Neural cell (in vitro differentiated cells): Measurements from ENCODE around the gene CUBN. TPM values are rescaled to one million over a fixed set of nuclear protein-coding genes. Genes with fewer than 3 reads are reported as not detected.

ENCODE experiments used
- H2AFZ ChIP-seq: fragments of 200-600, 300-800 bp; sonication (generic), shearing (Covaris generic); 2 replicates; pipeline ENCODE4 v1.6.0; 2014; ENCODE audit warnings: low read depth, mild to moderate bottlenecking, antibody characterized with exemption, low read length, moderate library complexity
- H3F3A ChIP-seq: fragments of 200-600 bp; shearing (Covaris generic); 2 replicates; pipeline ENCODE4 v1.6.1; 2016; ENCODE audit warnings: mild to moderate bottlenecking, moderate library complexity, mixed read lengths, antibody characterized with exemption, low read length; ENCODE audit not compliant: insufficient read depth, poor library complexity, severe bottlenecking
- H3K27ac ChIP-seq: fragments of 200-600, 300-800 bp; sonication (generic), shearing (Covaris generic); 2 replicates; pipeline ENCODE4 v1.5.1; 2014; ENCODE audit warnings: mild to moderate bottlenecking, low read length, moderate library complexity
- H3K27me3 ChIP-seq: fragments of 300-800, 200-600 bp; sonication (generic), shearing (Covaris generic); 2 replicates; pipeline ENCODE4 v1.6.0; 2014; ENCODE audit warnings: mild to moderate bottlenecking, low read depth, low read length, moderate library complexity; ENCODE audit not compliant: insufficient read depth
- H3K36me3 ChIP-seq: fragments of 300-800, 200-600 bp; sonication (generic), shearing (Covaris generic); 2 replicates; pipeline ENCODE4 v1.5.1; 2014; ENCODE audit warnings: mild to moderate bottlenecking, antibody characterized with exemption, low read length, moderate library complexity; ENCODE audit not compliant: insufficient read depth
- H3K4me2 ChIP-seq: fragments of 300-800, 200-600 bp; sonication (generic), shearing (Covaris generic); 2 replicates; pipeline ENCODE4 v1.6.0; 2014; ENCODE audit warnings: mild to moderate bottlenecking, low read length
- H3K4me3 ChIP-seq: fragments of 300-800, 200-600 bp; sonication (generic), shearing (Covaris generic); 2 replicates; pipeline ENCODE4 v1.5.1; 2014; ENCODE audit warnings: mild to moderate bottlenecking, low read length, moderate library complexity
- H3K79me2 ChIP-seq: fragments of 200-600 bp; shearing (Covaris generic); replicated peaks from 2 replicates; pipeline ENCODE4 v1.6.0; 2014; ENCODE audit warnings: mild to moderate bottlenecking, low read length, moderate library complexity; ENCODE audit not compliant: insufficient read depth
- H3K9ac ChIP-seq: fragments of 300-800, 200-600 bp; sonication (generic), shearing (Covaris generic); 2 replicates; pipeline ENCODE4 v1.6.1; 2016; ENCODE audit warnings: mild to moderate bottlenecking, low read length, mixed read lengths
- H3K9me2 ChIP-seq: fragments of 200-600 bp; shearing (Covaris generic); 2 replicates; pipeline ENCODE4 v1.6.1; 2016; ENCODE audit warnings: mild to moderate bottlenecking, low read length, mixed read lengths; ENCODE audit not compliant: insufficient read depth
- H3K9me3 ChIP-seq: fragments of 200-600, 300-800 bp; sonication (generic), shearing (Covaris generic); 2 replicates; pipeline ENCODE4 v1.6.1; 2016; ENCODE audit warnings: mild to moderate bottlenecking, mixed run types, low read length, moderate library complexity, mixed read lengths
- H4K20me1 ChIP-seq: fragments of 200-600 bp; shearing (Covaris generic); 2 replicates; pipeline ENCODE4 v1.6.1; 2016; ENCODE audit warnings: mild to moderate bottlenecking, mixed run types; ENCODE audit not compliant: insufficient read depth
- EP300 ChIP-seq: fragments of 450-650 bp; conservative IDR thresholded peaks from 2 replicates; pipeline ENCODE4 v1.6.1; 2014; ENCODE audit warnings: antibody characterized with exemption, mild to moderate bottlenecking, moderate library complexity; ENCODE audit not compliant: poor library complexity, severe bottlenecking
- EZH2 ChIP-seq: fragments of 200-600, 300-800 bp; shearing (Covaris generic), sonication (generic); IDR thresholded peaks from 2 replicates; pipeline ENCODE4 v1.6.1; 2014; ENCODE audit warnings: antibody characterized with exemption, low read length, borderline replicate concordance, mild to moderate bottlenecking; ENCODE audit not compliant: insufficient read depth, poor library complexity, severe bottlenecking
- MXI1 ChIP-seq: fragments of 450-650 bp; conservative IDR thresholded peaks from 2 replicates; pipeline ENCODE4 v1.6.1; 2014; ENCODE audit warnings: antibody characterized with exemption, mild to moderate bottlenecking; ENCODE audit not compliant: poor library complexity, severe bottlenecking
- POLR2AphosphoS5 ChIP-seq: IDR thresholded peaks from 2 replicates; pipeline ENCODE4 v1.6.1; 2012
- RAD21 ChIP-seq: fragments of 450-650 bp; conservative IDR thresholded peaks from 2 replicates; pipeline ENCODE4 v1.6.1; 2014; ENCODE audit warnings: antibody characterized with exemption, mild to moderate bottlenecking, moderate library complexity
- SMC3 ChIP-seq: fragments of 450-650 bp; conservative IDR thresholded peaks from 2 replicates; pipeline ENCODE4 v1.6.1; 2014; ENCODE audit warnings: antibody characterized with exemption, mild to moderate bottlenecking, moderate library complexity; ENCODE audit not compliant: poor library complexity
- TAF1 ChIP-seq: IDR thresholded peaks from 2 replicates; pipeline ENCODE4 v1.6.1; 2012; ENCODE audit warnings: low read depth
- polyA plus RNA-seq: library from polyadenylated mRNA; depleted of rRNA; stranded (reverse); fragments of >200 nt; gene quantifications from 2 replicates; pipeline ENCODE4 v1.2.3, GENCODE V29; 2014
- TF ChIP-seq, protein P1 (sequence below): fragments of 450-650 bp; IDR thresholded peaks from 2 replicates; pipeline ENCODE4 v1.5.1; 2014; ENCODE audit warnings: antibody characterized with exemption, mild to moderate bottlenecking, moderate library complexity; ENCODE audit not compliant: poor library complexity, severe bottlenecking
- TF ChIP-seq, protein P2 (sequence below): IDR thresholded peaks from 2 replicates; pipeline ENCODE4 v1.6.1; 2012; ENCODE audit warnings: borderline replicate concordance

CUBN gene
- polyA plus RNA-seq, 1 donor from 2014 or later, result 7.1 TPM

DNA sequence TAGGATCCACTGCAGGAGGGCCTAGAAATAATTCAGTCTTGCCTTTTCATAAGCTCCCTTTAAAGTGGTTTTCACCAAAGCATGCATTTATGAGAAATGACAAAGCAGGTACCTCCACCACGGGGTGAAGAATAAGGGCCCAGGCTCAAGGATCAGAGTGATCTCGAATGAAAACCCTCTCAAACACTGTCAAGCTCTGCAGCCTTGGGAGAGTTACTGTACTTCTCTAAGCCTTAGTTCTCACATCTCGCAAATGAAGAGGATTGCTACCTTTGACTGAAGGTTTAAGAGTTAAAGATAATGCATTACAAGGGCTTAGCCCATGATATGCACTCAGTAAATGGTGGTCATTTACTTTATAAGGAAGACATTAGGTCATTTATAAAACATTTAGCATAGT lies 81.7 kb downstream of the CUBN start:
- Histone ChIP-seq H3K36me3 (no peaks in the 10 kb centered on the region), H3K4me3 (no peak overlapping the region), H3K27ac (no peak overlapping the region), H3K4me2 (no peak overlapping the region), H3K27me3 (no peaks in the 10 kb centered on the region), H3K79me2 (no peaks in the 10 kb centered on the region), H4K20me1 (no peaks in the 10 kb centered on the region), H3K9me2 (no peaks in the 10 kb centered on the region), H3F3A (no peaks in the 10 kb centered on the region), H3K9me3 (no peaks in the 10 kb centered on the region), H2AFZ (no peak overlapping the region), H3K9ac (no peak overlapping the region)
- TF ChIP-seq, protein P1, sequence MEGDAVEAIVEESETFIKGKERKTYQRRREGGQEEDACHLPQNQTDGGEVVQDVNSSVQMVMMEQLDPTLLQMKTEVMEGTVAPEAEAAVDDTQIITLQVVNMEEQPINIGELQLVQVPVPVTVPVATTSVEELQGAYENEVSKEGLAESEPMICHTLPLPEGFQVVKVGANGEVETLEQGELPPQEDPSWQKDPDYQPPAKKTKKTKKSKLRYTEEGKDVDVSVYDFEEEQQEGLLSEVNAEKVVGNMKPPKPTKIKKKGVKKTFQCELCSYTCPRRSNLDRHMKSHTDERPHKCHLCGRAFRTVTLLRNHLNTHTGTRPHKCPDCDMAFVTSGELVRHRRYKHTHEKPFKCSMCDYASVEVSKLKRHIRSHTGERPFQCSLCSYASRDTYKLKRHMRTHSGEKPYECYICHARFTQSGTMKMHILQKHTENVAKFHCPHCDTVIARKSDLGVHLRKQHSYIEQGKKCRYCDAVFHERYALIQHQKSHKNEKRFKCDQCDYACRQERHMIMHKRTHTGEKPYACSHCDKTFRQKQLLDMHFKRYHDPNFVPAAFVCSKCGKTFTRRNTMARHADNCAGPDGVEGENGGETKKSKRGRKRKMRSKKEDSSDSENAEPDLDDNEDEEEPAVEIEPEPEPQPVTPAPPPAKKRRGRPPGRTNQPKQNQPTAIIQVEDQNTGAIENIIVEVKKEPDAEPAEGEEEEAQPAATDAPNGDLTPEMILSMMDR, result no peak
- TF ChIP-seq, protein P2, sequence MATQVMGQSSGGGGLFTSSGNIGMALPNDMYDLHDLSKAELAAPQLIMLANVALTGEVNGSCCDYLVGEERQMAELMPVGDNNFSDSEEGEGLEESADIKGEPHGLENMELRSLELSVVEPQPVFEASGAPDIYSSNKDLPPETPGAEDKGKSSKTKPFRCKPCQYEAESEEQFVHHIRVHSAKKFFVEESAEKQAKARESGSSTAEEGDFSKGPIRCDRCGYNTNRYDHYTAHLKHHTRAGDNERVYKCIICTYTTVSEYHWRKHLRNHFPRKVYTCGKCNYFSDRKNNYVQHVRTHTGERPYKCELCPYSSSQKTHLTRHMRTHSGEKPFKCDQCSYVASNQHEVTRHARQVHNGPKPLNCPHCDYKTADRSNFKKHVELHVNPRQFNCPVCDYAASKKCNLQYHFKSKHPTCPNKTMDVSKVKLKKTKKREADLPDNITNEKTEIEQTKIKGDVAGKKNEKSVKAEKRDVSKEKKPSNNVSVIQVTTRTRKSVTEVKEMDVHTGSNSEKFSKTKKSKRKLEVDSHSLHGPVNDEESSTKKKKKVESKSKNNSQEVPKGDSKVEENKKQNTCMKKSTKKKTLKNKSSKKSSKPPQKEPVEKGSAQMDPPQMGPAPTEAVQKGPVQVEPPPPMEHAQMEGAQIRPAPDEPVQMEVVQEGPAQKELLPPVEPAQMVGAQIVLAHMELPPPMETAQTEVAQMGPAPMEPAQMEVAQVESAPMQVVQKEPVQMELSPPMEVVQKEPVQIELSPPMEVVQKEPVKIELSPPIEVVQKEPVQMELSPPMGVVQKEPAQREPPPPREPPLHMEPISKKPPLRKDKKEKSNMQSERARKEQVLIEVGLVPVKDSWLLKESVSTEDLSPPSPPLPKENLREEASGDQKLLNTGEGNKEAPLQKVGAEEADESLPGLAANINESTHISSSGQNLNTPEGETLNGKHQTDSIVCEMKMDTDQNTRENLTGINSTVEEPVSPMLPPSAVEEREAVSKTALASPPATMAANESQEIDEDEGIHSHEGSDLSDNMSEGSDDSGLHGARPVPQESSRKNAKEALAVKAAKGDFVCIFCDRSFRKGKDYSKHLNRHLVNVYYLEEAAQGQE, result no peak
- TF ChIP-seq POLR2AphosphoS5 (no peak), MXI1 (no peak), SMC3 (no peak), EP300 (no peak), TAF1 (no peak), RAD21 (no peak), EZH2 (no peak)

- no peaks in the 10 kb centered on the region for H3K9me3 ChIP-seq
- no peak overlapping the region for H3K9ac ChIP-seq
- no peaks in the 10 kb centered on the region for H3F3A ChIP-seq
- no peaks in the 10 kb centered on the region for H4K20me1 ChIP-seq
- H3K27me3 ChIP-seq, result no peaks in the 10 kb centered on the region
- H3K9me2 ChIP-seq, result no peaks in the 10 kb centered on the region
- no peaks in the 10 kb centered on the region for H3K36me3 ChIP-seq
- no peak for TF ChIP-seq TAF1
- TF ChIP-seq POLR2AphosphoS5, result no peak
- no peak for TF ChIP-seq MXI1
- no peak for TF ChIP-seq EP300
- TF ChIP-seq, protein P1, result no peak
- TF ChIP-seq, protein P2, result no peak
- TF ChIP-seq EZH2, result no peak
- no peak overlapping the region for H3K27ac ChIP-seq
- no peaks in the 10 kb centered on the region for H3K79me2 ChIP-seq
- H2AFZ ChIP-seq, result no peak overlapping the region
- H3K4me3 ChIP-seq, result no peak overlapping the region
- H3K4me2 ChIP-seq, result no peak overlapping the region
Measured at GRCh38 chr10:17046989-17047388, 82.6 kb downstream of the CUBN start.
